GM19468 (cell line): ENCODE data around the gene SUPT7L.

Experiments
- ATAC-seq: cut with Tn5 transposase; IDR thresholded peaks from one replicate; pipeline ENCODE4 v1.9.1; 2021; ENCODE audit warnings: mild to moderate bottlenecking, moderate library complexity, moderate number of reproducible peaks; ENCODE audit not compliant: unreplicated experiment; ENCODE audit errors: extremely low read depth

SUPT7L gene, protein sequence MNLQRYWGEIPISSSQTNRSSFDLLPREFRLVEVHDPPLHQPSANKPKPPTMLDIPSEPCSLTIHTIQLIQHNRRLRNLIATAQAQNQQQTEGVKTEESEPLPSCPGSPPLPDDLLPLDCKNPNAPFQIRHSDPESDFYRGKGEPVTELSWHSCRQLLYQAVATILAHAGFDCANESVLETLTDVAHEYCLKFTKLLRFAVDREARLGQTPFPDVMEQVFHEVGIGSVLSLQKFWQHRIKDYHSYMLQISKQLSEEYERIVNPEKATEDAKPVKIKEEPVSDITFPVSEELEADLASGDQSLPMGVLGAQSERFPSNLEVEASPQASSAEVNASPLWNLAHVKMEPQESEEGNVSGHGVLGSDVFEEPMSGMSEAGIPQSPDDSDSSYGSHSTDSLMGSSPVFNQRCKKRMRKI

GRCh38 chr2:27663285-27664153 lies at the start of gene SUPT7L, which contains the start of gene SLC4A1AP:
TSS of gene SUPT7L (minus strand) at chr2:27663614. CDS start at chr2:27662192, 1,422 bp downstream.
TSS of gene SLC4A1AP (plus strand) at chr2:27663889. CDS start at chr2:27663915, 26 bp downstream.
- no peak for ATAC-seq

GRCh38 chr2:27713201-27713600 lies 49.8 kb upstream of the SUPT7L start:
- ATAC-seq = no peak

DNA sequence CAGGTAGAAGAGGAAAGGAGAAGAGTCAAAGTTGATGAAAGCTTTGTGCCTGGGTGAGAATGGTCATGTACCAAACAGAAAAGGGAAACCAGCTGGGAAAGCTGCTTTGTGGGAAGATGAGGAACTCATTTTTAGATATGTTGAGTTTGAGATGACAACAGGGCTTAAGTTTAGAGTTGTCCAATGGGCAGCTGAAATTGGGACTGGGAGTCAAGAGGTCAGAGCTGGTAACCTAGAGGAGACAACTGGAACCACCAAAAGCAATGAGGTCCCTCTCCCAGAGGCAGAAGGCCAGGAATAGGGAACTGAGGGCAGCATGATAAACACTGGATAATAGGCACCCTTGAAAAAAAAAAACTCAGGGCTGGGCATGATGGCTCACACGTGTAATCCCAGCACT lies 49.1 kb upstream of the SUPT7L start:
- ATAC-seq = no peak

GRCh38 chr2:27711804-27712203 lies 48.4 kb upstream of the SUPT7L start:
- no peak for ATAC-seq

DNA sequence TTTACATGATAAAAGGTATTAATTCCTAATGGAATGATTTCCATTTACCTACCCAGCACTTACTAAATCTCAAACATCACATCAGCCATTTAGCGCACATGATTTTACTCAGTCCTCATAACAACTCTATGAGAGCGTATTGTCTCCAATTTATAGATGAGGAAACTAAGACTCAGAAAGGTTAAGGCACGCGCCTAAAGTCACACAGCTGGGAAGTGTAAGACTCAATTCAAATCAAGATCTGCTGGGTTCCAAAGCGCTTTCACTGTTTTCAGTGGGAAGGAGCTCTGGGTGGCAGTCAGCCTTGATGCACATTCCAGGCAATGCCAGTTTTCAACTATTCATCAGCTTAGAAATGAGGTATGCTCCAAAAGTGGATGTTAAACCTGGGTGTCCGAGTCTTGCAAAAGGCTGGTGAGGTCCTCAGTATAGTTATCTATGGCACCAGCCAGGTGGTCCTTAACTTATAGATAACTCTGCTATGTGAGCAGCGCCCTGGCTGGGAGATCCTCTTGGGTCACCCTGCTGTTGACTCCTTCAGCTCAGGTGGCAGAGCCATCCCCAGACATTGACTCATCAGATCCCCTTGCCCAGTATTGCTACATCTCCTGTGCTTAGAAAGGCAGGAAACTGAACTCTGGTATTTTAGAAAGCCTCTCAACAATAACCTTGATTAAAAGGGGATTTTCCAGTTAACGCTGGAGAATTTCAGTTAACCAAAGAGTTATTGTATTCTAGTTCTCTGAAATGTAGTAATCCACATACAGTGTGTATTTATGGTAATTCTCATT lies 47.4 kb upstream of the SUPT7L start:
- ATAC-seq = no peak

DNA sequence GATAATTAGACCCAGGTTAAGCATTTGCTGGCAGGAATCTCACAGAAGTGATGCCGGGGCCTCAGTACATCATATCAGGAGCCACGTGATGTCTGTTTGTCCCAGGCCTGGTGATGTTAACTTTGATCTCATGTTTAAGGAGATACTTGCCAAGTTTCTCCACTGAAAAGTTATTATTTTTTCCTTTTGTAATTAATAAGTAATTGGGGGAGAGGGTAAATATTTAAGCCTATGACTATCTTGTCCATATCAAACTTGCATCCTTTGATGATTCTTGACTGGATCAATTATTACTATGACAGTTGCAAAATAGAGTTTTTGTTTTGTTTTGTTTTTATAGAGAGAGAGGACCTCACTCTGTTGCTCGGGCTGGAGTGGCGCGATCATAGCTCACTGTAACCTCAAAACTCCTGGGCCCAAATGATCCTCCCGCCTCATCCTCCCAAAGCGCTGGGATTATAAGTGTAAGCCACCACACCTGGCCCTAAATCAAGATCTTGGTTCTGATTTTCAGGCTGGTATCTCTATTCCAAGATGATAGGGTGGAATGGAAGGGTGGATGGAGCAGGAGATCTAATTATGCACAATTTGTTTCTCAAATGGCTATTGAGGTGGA lies 46.7 kb upstream of the SUPT7L start:
- ATAC-seq = no peak

DNA sequence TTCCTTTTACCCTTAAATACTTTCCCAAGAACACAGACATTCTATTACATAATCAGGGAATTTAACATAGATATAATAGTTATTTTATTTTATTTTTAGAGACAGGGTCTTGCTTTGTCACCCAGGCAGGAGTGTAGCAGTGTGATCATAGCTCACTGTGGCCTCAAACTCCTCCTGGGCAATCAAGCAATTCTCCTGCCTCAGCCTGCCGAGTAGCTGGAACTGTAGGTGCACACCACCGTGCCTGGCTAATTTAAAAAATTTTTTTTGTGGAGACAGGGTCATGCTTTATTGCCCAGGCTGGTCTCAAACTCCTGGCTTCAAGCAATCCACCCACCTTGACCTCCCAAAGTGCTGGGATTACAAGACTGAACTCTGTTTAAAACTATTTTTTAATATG lies 45.9 kb upstream of the SUPT7L start:
- no peak for ATAC-seq

DNA sequence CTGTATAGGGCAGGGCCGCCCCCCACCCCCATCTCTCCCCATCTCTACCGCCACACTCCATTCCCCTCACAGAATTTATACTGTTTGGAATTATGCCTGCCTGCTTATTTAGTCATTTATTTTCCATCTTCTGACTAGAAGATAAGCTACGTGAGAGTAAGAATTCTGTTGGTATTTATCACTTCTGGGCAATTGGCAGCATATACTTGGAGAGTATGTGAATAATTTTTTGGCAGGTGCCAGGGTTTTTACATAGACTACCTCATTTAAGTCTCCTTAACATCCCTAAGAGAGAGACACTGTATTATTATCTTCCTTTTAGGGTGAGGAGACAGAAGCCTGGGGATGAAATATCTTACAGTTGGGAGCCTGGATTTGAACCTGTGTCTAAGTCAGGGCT lies 45.3 kb upstream of the SUPT7L start:
- ATAC-seq = no peak

GRCh38 chr2:27708257-27708654 lies 44.8 kb upstream of the SUPT7L start:
- ATAC-seq = no peak

- ATAC-seq = no peak
These were observed 44.2 kb upstream of the SUPT7L start for GRCh38 chr2:27707462-27708256.

DNA sequence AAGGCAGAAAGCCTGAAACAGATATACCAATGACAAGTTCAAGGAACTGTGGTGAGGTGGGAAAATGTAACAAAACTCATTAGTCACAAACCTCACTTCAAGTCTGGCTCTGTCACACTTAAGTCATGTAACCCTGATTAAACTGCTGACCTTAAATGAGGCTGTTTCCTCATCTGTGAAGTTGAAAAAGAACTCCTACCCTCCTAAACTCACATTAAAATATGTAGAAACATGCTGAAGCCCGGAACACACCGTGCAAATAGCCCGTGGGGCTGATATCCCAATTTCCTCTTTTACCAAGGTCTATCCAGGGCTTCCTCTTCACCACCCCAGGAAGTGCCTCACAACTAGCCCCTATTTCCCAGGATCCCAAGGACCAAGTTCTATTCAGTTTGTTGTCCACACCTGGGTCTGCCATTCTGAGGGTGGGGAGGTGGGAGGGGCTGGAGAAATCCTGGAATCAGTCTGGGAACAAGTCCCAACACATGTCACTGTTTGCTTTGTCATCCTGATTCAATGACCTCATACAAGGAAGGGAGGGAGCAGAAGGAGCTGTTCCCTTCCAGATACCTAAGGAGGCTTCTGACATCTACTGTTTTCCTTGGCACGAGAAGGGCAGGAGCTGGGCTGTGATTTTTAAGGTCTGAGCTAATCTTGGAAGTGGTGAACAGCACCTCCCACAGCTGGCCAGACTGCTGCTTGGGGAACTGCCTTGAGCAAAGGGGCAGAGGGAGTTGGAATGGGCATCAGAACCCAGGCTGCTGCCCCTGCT lies 42.6 kb upstream of the SUPT7L start:
- no peak for ATAC-seq

GRCh38 chr2:27704342-27704876 lies 41.0 kb upstream of the SUPT7L start:
- ATAC-seq = no peak

DNA sequence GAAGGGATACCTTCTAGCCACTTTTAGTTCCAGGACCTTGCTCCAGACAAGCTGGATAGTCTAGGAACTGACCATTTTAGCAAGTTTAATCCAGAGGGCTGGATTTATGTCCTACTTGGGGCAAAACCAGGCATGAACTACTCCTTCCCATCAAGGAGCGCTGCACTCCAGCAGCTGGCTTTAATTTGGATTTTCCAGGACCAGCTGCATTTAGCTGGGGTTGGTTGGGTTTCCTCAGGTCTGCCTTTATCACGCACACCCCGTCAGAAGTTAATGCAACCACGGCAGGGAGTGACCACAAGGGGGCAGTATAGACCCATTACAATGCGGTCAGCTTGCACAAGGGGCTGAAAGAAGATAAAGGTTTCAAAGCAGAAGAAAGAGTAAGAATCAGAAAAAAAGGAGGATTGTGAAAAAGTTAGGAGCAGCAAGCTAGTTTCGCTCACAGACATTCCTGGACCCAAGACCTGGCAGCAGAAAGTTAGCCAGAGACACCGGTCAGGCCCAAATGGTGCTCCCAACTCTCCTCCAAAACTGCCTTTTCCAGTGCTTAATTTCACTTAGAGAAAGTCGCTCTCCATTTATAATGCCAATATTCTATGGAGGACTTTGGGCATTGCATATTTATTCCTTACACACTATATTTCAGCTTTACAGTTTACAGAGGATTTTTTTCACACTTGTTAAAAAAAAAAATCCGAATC lies 40.4 kb upstream of the SUPT7L start:
- no peak for ATAC-seq

- ATAC-seq = no peak
These were observed 38.9 kb upstream of the SUPT7L start for GRCh38 chr2:27702302-27702701.

DNA sequence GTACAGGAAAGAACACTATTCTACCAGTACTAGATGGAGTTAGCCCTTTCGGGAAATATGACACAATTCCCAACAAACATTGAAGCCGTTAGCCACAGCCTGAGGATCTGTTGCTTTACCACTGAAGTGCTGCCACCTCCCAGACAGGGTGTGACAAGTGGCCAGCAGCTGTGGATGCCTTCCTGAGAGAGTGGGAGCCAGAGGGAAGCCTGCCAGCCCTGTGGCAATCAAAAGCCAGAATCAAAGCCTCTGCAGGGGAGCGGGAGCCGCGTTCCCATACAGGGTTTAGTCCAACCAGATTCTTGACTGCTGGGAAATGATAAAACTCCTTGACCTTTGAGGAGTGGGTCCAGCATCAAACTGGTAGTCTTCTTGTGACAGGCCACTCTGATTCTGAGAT lies 38.3 kb upstream of the SUPT7L start:
- ATAC-seq = no peak

DNA sequence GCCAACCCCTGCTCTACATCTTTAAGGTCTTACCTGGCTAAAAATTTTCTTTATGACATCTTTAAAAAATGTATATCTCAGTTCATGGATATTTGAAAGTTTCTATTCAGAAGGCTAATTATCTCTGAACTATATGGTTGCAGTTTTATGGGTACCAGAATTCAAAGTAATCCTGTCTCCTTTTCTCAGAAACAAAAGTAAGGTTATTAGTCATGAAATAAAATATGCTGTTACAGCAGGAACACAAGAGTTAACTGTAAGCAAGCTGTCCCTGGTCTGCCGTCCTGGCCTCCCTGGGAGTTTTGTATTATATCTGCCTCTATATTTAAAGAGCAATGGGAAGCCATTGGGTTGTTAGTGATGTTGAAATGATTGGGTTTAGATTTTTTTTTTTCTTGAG lies 34.2 kb upstream of the SUPT7L start:
- no peak for ATAC-seq

DNA sequence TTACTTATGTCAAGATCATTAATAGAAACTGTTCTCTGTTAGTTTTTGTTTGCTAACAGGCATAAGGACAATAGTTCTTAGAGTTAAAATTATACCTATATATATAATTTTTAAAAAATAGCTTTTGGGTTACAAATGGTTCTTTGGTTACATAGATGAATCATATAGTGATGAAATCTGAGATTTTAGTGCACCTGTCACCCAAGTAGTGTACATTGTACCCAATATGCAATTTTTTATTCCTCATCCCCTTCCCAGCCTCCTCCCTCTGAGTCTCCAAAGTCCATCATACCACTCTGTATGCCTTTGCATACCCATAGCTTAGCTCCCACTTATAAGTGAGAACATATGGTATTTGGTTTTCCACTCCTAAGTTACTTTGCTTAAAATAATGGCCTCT lies 26.6 kb upstream of the SUPT7L start:
- ATAC-seq = no peak

DNA sequence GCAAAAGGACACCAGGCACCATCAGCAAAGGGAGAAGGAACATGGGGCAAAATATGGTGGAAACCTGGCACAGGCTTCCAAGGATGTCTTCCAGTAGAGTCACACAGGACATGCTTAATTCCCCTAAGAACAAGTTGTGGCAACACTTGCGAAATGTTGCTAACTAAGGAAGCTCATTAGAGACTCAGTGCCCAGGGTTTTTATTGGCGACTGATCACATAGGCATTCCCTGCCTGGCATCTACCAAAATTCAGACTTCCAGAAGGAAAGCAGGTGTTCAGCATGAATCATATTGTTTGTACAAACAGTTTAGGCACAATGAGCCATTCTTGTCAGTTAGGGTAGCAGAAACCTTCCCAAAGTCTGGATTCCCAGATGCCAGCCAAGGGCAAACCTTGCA lies 26.0 kb upstream of the SUPT7L start:
- ATAC-seq = no peak
